HepG2 (cell line): Measurements from ENCODE around the gene NAXD. TPM values are rescaled to one million over a fixed set of nuclear protein-coding genes. Genes with fewer than 3 reads are reported as not detected.
A peak's percentile ranks its signal among the peaks of the same experiment; 100 is the strongest.

Experiments used
- CTCF ChIP-seq: sonication (generic); formaldehyde crosslinking; IDR thresholded peaks from 2 replicates; pipeline ENCODE4 v1.5.0; 2020; ENCODE audit warnings: mild to moderate bottlenecking, missing genetic modification reagents, moderate library complexity
- FOXO4 ChIP-seq: sonication (generic); formaldehyde crosslinking; conservative IDR thresholded peaks from 2 replicates; pipeline ENCODE4 v1.8.1; 2023; ENCODE audit warnings: missing genetic modification reagents
- PHF20 ChIP-seq: sonication (generic); formaldehyde crosslinking; IDR thresholded peaks from 2 replicates; pipeline ENCODE4 v1.5.0; 2020; ENCODE audit warnings: mild to moderate bottlenecking, missing genetic modification reagents
- STAG1 ChIP-seq: sonication (generic); formaldehyde crosslinking; IDR thresholded peaks from 2 replicates; pipeline ENCODE4 v1.4.0; 2020; ENCODE audit warnings: missing genetic modification reagents
- UBTF ChIP-seq: sonication (generic); formaldehyde crosslinking; IDR thresholded peaks from 2 replicates; pipeline ENCODE4 v1.4.0; 2020; ENCODE audit warnings: mild to moderate bottlenecking, missing genetic modification reagents
- ZNF652 ChIP-seq: IDR thresholded peaks from 2 replicates; pipeline ENCODE4 v1.6.1; 2016; ENCODE audit warnings: low read depth, borderline replicate concordance
- polyA plus RNA-seq, 8 experiments: library from polyadenylated mRNA; depleted of rRNA in 3 of 8; stranded (reverse) in 7 of 8; unstranded in 1 of 8; fragments of >200 nt; fragmentation: Illumina TruSeq in 4 of 8; extraction: Trizol in 4 of 8; gene quantifications; 2 replicates each; pipeline versions ENCODE4 v1.2.1 to v1.2.3, GENCODE V29; 2011 to 2016; ENCODE audit warnings: low read depth in 4 of 8, missing spikeins in 1 of 8, mixed read lengths in 1 of 8; ENCODE audit not compliant: insufficient read depth in 1 of 8
- total RNA-seq, 5 experiments: library from RNA; depleted of rRNA; stranded (reverse); fragments of >200 nt; fragmentation: Illumina TruSeq; extraction: Trizol; gene quantifications; 2 replicates each; pipeline ENCODE4 v1.2.3, GENCODE V29; 2016; ENCODE audit warnings: low read depth in 1 of 5

Gene NAXD
- total and polyA plus RNA-seq, 2 of the 13 experiments (the other 11 are each of a cell fraction or from before 2014, with no cell fraction given) = 19.0 to 23.2 TPM

GRCh38 chr13:110683203-110683883 lies 68.0 kb downstream of the NAXD start (continued):
- 0 out of 2 replicates have a peak, but pooled peaks have one; percentile 2 for TF ChIP-seq UBTF (CRISPR knock-in tag)
- TF ChIP-seq ZNF652 (CRISPR knock-in tag) = peak; percentile 56; the same call in 1 of the 2 replicates
- no peak for TF ChIP-seq PHF20 (CRISPR knock-in tag)
- peak; percentile 66 for TF ChIP-seq CTCF (CRISPR knock-in tag)
- peak; percentile 58 for TF ChIP-seq STAG1
- TF ChIP-seq FOXO4 = no peak
